IMR-90 (cell line): ENCODE data around the gene ACSS3. TPM values are rescaled to one million over a fixed set of nuclear protein-coding genes. Genes with fewer than 3 reads are reported as not detected.

Experiments
- ATAC-seq: fragments of 200-7000 bp; cut with Tn5 transposase; 2 replicates; pipeline ENCODE4 v1.9.1; 2020; ENCODE audit warnings: low read depth, mild to moderate bottlenecking, moderate library complexity
- BruUV-seq: library from RNA; stranded (reverse); fragments of 400-500 nt; replicated peaks from 2 replicates; lab custom pipeline; 2021; lab: Mats Ljungman, UMichigan
- CTCF ChIA-PET: fragments of 300-600 bp; formaldehyde crosslinking; extraction: SDS; loops from one replicate; lab custom pipeline; 2021; ENCODE audit warnings: antibody characterized with exemption; lab: Yijun Ruan, JAX
- POLR2A ChIA-PET: fragments of 300-600 bp; sonication (Branson Sonifier 250); formaldehyde crosslinking; loops from one replicate; lab custom pipeline; 2022; ENCODE audit warnings: antibody characterized with exemption; ENCODE audit not compliant: unreplicated experiment; lab: Charles Lee
- DNase-seq: peaks from one replicate; pipeline ENCODE4 v3.0.0; 2013
- H2AFZ ChIP-seq: replicated peaks from 2 replicates; pipeline ENCODE3; 2013; ENCODE audit warnings: low read length, mild to moderate bottlenecking; ENCODE audit not compliant: poor library complexity
- H2AK5ac ChIP-seq: 2 replicates; pipeline ENCODE4 v1.6.1; 2013; ENCODE audit warnings: low read depth, low read length, inconsistent platforms
- H2AK9ac ChIP-seq: replicated peaks from 2 replicates; pipeline ENCODE3; 2013; ENCODE audit warnings: mild to moderate bottlenecking, low read depth, low read length, moderate library complexity; ENCODE audit not compliant: poor library complexity
- H2BK120ac ChIP-seq: 2 replicates; pipeline ENCODE4 v1.6.1; 2013; ENCODE audit warnings: low read depth, low read length, inconsistent platforms
- H2BK15ac ChIP-seq: 3 replicates; pipeline ENCODE4 v1.6.1; 2013; ENCODE audit warnings: low read depth, low read length, inconsistent platforms
- H2BK20ac ChIP-seq: 2 replicates; pipeline ENCODE4 v1.6.1; 2013; ENCODE audit warnings: low read depth, mild to moderate bottlenecking, inconsistent platforms, low read length, moderate library complexity
- H2BK5ac ChIP-seq: 2 replicates; pipeline ENCODE4 v1.6.1; 2013; ENCODE audit warnings: mild to moderate bottlenecking, low read depth, low read length, inconsistent platforms; ENCODE audit not compliant: poor library complexity, severe bottlenecking
- H3K14ac ChIP-seq: replicated peaks from 2 replicates; pipeline ENCODE4 v1.6.1; 2013; ENCODE audit warnings: low read depth, low read length, inconsistent platforms
- H3K18ac ChIP-seq: 2 replicates; pipeline ENCODE4 v1.6.1; 2013; ENCODE audit warnings: low read depth, low read length, control low read depth
- H3K23ac ChIP-seq: 2 replicates; pipeline ENCODE4 v1.6.1; 2013; ENCODE audit warnings: low read depth, low read length, inconsistent platforms
- H3K27ac ChIP-seq: 2 replicates; pipeline ENCODE4 v1.5.1; 2013; ENCODE audit warnings: mild to moderate bottlenecking, control low read depth, low read length; ENCODE audit not compliant: insufficient read depth
- H3K27me3 ChIP-seq: 2 replicates; pipeline ENCODE4 v1.6.1; 2013; ENCODE audit warnings: low read length; ENCODE audit not compliant: control insufficient read depth, insufficient read depth
- H3K36me3 ChIP-seq: 2 replicates; pipeline ENCODE4 v1.6.1; 2013; ENCODE audit warnings: low read length, mixed read lengths; ENCODE audit not compliant: control insufficient read depth, insufficient read depth
- H3K4ac ChIP-seq: 2 replicates; pipeline ENCODE4 v1.6.1; 2013; ENCODE audit warnings: low read depth, low read length, inconsistent platforms
- H3K4me1 ChIP-seq: 2 replicates; pipeline ENCODE4 v1.6.1; 2013; ENCODE audit warnings: low read length, mixed read lengths; ENCODE audit not compliant: control insufficient read depth, insufficient read depth
- H3K4me2 ChIP-seq: 2 replicates; pipeline ENCODE4 v1.6.1; 2013; ENCODE audit warnings: low read depth, mild to moderate bottlenecking, control low read depth, low read length, moderate library complexity
- H3K4me3 ChIP-seq: 2 replicates; pipeline ENCODE4 v1.5.1; 2013; ENCODE audit warnings: low read depth, mild to moderate bottlenecking, control low read depth, low read length, moderate library complexity; ENCODE audit not compliant: insufficient read depth
- H3K56ac ChIP-seq: 2 replicates; pipeline ENCODE4 v1.6.1; 2013; ENCODE audit warnings: low read length, inconsistent platforms; ENCODE audit not compliant: insufficient read depth; ENCODE audit errors: extremely low read depth
- H3K79me1 ChIP-seq, 2 experiments: 2 replicates each; pipeline ENCODE4 v1.6.1; 2013; ENCODE audit warnings: low read length in 2 of 2, inconsistent platforms in 1 of 2, low read depth in 1 of 2
- H3K9ac ChIP-seq: 2 replicates; pipeline ENCODE4 v1.6.1; 2013; ENCODE audit warnings: low read depth, low read length, control low read depth
- H3K9me1 ChIP-seq: 2 replicates; pipeline ENCODE4 v1.6.1; 2013; ENCODE audit warnings: low read length, inconsistent platforms; ENCODE audit not compliant: insufficient read depth
- H3K9me3 ChIP-seq: 2 replicates; pipeline ENCODE4 v1.6.1; 2013; ENCODE audit warnings: low read length; ENCODE audit not compliant: control insufficient read depth, insufficient read depth
- H4K20me1 ChIP-seq: 2 replicates; pipeline ENCODE4 v1.6.1; 2013; ENCODE audit warnings: low read length, inconsistent platforms; ENCODE audit not compliant: insufficient read depth
- H4K5ac ChIP-seq: 2 replicates; pipeline ENCODE4 v1.6.1; 2013; ENCODE audit warnings: mild to moderate bottlenecking, low read depth, low read length, control low read depth
- H4K8ac ChIP-seq, 2 experiments: 2 replicates each; pipeline ENCODE4 v1.6.1; 2013; ENCODE audit warnings: low read depth in 2 of 2, low read length in 2 of 2, control low read depth in 1 of 2, inconsistent platforms in 1 of 2
- H4K91ac ChIP-seq: 2 replicates; pipeline ENCODE4 v1.6.1; 2013; ENCODE audit warnings: low read depth, low read length, inconsistent platforms; ENCODE audit not compliant: insufficient read depth
- BHLHE40 ChIP-seq: fragments of 150-350 bp; IDR thresholded peaks from 2 replicates; pipeline ENCODE4 v1.6.1; 2016; ENCODE audit warnings: mild to moderate bottlenecking, low read depth, low read length
- CEBPB ChIP-seq: IDR thresholded peaks from 2 replicates; pipeline ENCODE4 v1.6.1; 2012; ENCODE audit warnings: low read depth, low read length, improper control_type of control experiment
- CHD1 ChIP-seq: IDR thresholded peaks from 2 replicates; pipeline ENCODE4 v1.6.1; 2012; ENCODE audit warnings: low read depth, low read length, improper control_type of control experiment
- ELK1 ChIP-seq: fragments of 150-350 bp; IDR thresholded peaks from 2 replicates; pipeline ENCODE4 v1.6.1; 2016; ENCODE audit warnings: low read depth, mild to moderate bottlenecking, low read length, moderate library complexity, borderline replicate concordance
- FOS ChIP-seq: fragments of 150-350 bp; IDR thresholded peaks from 2 replicates; pipeline ENCODE4 v1.6.1; 2016; ENCODE audit warnings: low read depth, low read length
- MAZ ChIP-seq: IDR thresholded peaks from 2 replicates; pipeline ENCODE4 v1.6.1; 2012; ENCODE audit warnings: low read depth, mild to moderate bottlenecking, low read length, improper control_type of control experiment, moderate library complexity, borderline replicate concordance
- MXI1 ChIP-seq: IDR thresholded peaks from 2 replicates; pipeline ENCODE4 v1.6.1; 2012; ENCODE audit warnings: low read depth, mild to moderate bottlenecking, low read length, moderate library complexity, borderline replicate concordance
- RAD21 ChIP-seq: IDR thresholded peaks from 2 replicates; pipeline ENCODE4 v1.6.1; 2012; ENCODE audit warnings: low read length, improper control_type of control experiment
- RCOR1 ChIP-seq: IDR thresholded peaks from 2 replicates; pipeline ENCODE4 v1.6.1; 2012; ENCODE audit warnings: mild to moderate bottlenecking, low read length, improper control_type of control experiment; ENCODE audit not compliant: insufficient replicate concordance
- RFX5 ChIP-seq: IDR thresholded peaks from 2 replicates; pipeline ENCODE4 v1.8.0; 2012; ENCODE audit warnings: low read depth, mild to moderate bottlenecking, low read length, moderate library complexity
- SMC3 ChIP-seq: fragments of 150-350 bp; IDR thresholded peaks from 2 replicates; pipeline ENCODE4 v1.6.1; 2016; ENCODE audit warnings: low read depth, mild to moderate bottlenecking, antibody characterized with exemption, low read length, moderate library complexity
- USF2 ChIP-seq: fragments of 150-350 bp; IDR thresholded peaks from 2 replicates; pipeline ENCODE4 v1.6.1; 2017; ENCODE audit warnings: mild to moderate bottlenecking, antibody characterized with exemption, low read length, low read depth
- WGBS, 2 experiments: methylation state at CpG; one replicate each; pipeline versions ENCODE4 v1.1.5 to v1.1.7; 2013; ENCODE audit warnings: missing lambda C conversion rate in 2 of 2; ENCODE audit not compliant: insufficient read length in 1 of 2; ENCODE audit errors: extremely low coverage in 2 of 2; 5-methylcytosine and 5-hydroxymethylcytosine counted together
- dilution Hi-C: fragments of 300-500 bp; cut with HindIII; formaldehyde crosslinking; loops from one replicate; pipeline ENCODE4 v1.14.3; 2018; ENCODE audit warnings: low sequenced_read_pairs; ENCODE audit not compliant: unreplicated experiment
- in situ Hi-C: fragments of 300-500 bp; cut with MboI; formaldehyde crosslinking; loops from 3 replicates; pipeline ENCODE4 v1.14.3; 2019; ENCODE audit warnings: low sequenced_read_pairs, inconsistent platforms, mixed read lengths
- intact Hi-C: fragments of 100-400 bp; cut with micrococcal nuclease; formaldehyde crosslinking; loops from 2 replicates; pipeline ENCODE4 v1.10.0; 2022
- polyA plus RNA-seq, 3 experiments: library from polyadenylated mRNA; depleted of rRNA; stranded (reverse); fragments of >200 nt; gene quantifications; 2 replicates each; pipeline ENCODE4 v1.2.3, GENCODE V29; 2012; ENCODE audit warnings: low replicate concordance in 1 of 3
- total RNA-seq: library from RNA; depleted of rRNA; stranded (reverse); fragments of >200 nt; gene quantifications from 2 replicates; pipeline ENCODE4 v1.2.3, GENCODE V29; 2012
- TF ChIP-seq, protein P1 (sequence below): conservative IDR thresholded peaks from 2 replicates; pipeline ENCODE4 v1.5.1; 2012; ENCODE audit warnings: mild to moderate bottlenecking, low read depth, low read length, improper control_type of control experiment

ACSS3 gene
- total and polyA plus RNA-seq, 2 of the 4 experiments (the other 2 are of a cell fraction), result 0.84 to 2.0 TPM

GRCh38 chr12:81294325-81295190 is 216.7 kb downstream of the ACSS3 start (continued):
- TF ChIP-seq MXI1, result no peak

DNA sequence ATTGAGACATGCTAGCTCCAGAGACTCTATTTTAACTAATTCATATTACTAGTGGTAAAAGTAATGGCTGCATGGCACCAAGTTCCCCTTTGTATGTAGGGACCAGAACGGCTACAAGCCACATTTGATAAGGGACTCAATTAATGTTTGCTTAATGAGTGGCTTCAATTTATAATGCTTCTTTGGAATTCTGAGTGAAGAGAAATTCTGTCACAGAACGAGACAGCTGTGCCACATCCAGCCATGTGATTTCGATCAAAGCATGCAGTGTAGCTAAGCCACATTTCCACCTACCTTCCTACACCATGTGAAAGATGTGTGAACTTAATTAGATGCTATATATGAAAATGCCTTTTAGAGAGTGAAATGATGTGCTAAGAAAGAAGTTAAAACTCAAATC is 217.4 kb downstream of the ACSS3 start:
- Histone ChIP-seq H3K56ac (no peak overlapping the region), H2AK9ac (no peak overlapping the region), H3K9me1 (no peaks in the 10 kb centered on the region), H2BK120ac (no peak overlapping the region), H3K4me3 (no peak overlapping the region), H3K36me3 (no peaks in the 10 kb centered on the region), H2BK20ac (no peak overlapping the region), H2BK15ac (no peak overlapping the region), H3K4me2 (no peak overlapping the region), H3K27me3 (no peaks in the 10 kb centered on the region), H3K9me3 (no peaks in the 10 kb centered on the region), H4K8ac (no peak overlapping the region), H2AK5ac (no peak overlapping the region), H3K4ac (no peak overlapping the region), H3K23ac (no peak overlapping the region), H4K91ac (no peak overlapping the region), H3K9ac (no peak overlapping the region), H3K14ac (no peak overlapping the region), H3K4me1 (no peaks in the 10 kb centered on the region), H3K27ac (no peak overlapping the region), H3K18ac (no peak overlapping the region), H4K5ac (no peak overlapping the region), H4K20me1 (no peaks in the 10 kb centered on the region), H2BK5ac (no peak overlapping the region), H2AFZ (no peak overlapping the region), H3K79me1 (no peaks in the 10 kb centered on the region)
- dilution Hi-C loops, result no loop called here
- intact Hi-C loops, result no loop called here
- no CpG with 5 or more reads among the region's 3 CpGs for WGBS, 2 experiments
- ChIA-PET POLR2A (no interaction called here), CTCF (no interaction called here)
- in situ Hi-C loops, result no loop called here
- no peak for DNase-seq
- BruUV-seq, result no TSS peak
- no peak for ATAC-seq
- TF ChIP-seq RAD21 (no peak), CHD1 (no peak), RCOR1 (no peak), CEBPB (no peak), USF2 (no peak), MAZ (no peak), BHLHE40 (no peak), FOS (no peak), SMC3 (no peak), RFX5 (no peak), ELK1 (no peak)
- TF ChIP-seq, protein P1, sequence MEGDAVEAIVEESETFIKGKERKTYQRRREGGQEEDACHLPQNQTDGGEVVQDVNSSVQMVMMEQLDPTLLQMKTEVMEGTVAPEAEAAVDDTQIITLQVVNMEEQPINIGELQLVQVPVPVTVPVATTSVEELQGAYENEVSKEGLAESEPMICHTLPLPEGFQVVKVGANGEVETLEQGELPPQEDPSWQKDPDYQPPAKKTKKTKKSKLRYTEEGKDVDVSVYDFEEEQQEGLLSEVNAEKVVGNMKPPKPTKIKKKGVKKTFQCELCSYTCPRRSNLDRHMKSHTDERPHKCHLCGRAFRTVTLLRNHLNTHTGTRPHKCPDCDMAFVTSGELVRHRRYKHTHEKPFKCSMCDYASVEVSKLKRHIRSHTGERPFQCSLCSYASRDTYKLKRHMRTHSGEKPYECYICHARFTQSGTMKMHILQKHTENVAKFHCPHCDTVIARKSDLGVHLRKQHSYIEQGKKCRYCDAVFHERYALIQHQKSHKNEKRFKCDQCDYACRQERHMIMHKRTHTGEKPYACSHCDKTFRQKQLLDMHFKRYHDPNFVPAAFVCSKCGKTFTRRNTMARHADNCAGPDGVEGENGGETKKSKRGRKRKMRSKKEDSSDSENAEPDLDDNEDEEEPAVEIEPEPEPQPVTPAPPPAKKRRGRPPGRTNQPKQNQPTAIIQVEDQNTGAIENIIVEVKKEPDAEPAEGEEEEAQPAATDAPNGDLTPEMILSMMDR, result no peak
